ENCODE data around the gene DHX35. TPM values are rescaled to one million over a fixed set of nuclear protein-coding genes. Genes with fewer than 3 reads are reported as not detected.

DHX35 gene
- total and polyA plus RNA-seq, 9 donors: 11.2 to 14.5 (median 12.0) TPM

DNA sequence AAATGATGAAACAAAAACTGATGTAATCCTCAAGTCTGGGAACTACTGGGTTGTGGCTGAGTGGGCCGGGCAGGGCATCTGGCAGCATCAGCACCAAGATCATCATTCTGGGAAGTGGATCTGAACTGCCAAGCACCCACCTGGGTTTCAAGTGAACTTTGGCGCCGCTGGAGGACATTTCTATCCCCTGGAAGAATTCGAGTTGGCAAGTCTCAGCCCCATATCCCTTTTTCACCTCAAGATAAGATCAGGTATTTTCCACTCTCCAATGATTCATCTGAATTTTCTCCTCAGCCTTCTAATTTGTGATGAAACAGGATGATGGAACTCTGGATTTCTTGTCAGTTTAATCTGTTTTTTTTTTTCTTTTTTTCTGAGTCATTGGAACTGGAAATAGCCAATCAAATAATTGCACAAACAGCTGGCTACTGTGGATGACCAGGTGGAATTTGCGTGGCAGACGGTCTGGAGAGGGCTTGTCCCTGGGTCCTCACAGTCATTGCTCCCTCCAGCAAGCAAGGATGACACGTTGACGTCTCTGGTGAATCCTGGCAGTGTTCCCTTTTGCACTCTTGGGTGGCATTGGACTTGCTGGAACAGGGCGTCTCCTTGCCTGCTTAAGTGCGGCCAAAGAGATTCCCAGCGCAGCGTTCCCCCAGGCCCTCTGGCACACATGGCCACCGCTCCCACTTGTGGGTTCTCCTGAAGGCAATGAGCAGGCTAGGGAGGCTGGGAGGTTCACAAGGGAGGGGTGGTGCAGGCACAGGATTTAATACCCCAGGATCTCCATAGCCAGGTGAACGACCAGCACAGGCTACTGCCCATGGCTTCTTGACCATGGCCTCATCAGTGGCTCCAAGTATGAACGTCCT is 80.4 kb downstream of the DHX35 start:
- no peaks in the 10 kb centered on the region for H3K4me1 ChIP-seq (ENCODE audit: insufficient read depth)
- no peak overlapping the region for H3K4me3 ChIP-seq
- no peak overlapping the region for H3K27ac ChIP-seq
- intact Hi-C loops (cut with DNase I): loop anchor here in 1 of 4 donors (5.0 kb wide), 1 partner anchor 120 kb away; no protein-coding TSS in a partner anchor
- H3K27me3 ChIP-seq: no peaks in the 10 kb centered on the region
- no peaks in the 10 kb centered on the region for H3K9me3 ChIP-seq
- H3K36me3 ChIP-seq: no peaks in the 10 kb centered on the region
- 85 to 87% (median 86%) methylated on average over 14 to 15 of the region's 15 CpGs for WGBS, 3 donors
- no peak for DNase-seq
- TF ChIP-seq POLR2A (IDR thresholded peaks at IDR 0.05) (no peak), CTCF (IDR thresholded peaks at IDR 0.05) (no peak), EP300 (IDR thresholded peaks at IDR 0.05) (no peak)

GRCh38 chr20:39044501-39044900 is 82.4 kb downstream of the DHX35 start:
- intact Hi-C loops (cut with DNase I): loop anchor here in 1 of 4 donors (5.0 kb wide), 1 partner anchor 122 kb away; no protein-coding TSS in a partner anchor
- 96 to 98% (median 97%) methylated on average over 6 of the region's 6 CpGs for WGBS, 3 donors
- no peak for TF ChIP-seq CTCF (IDR thresholded peaks at IDR 0.05)
- no peak for TF ChIP-seq POLR2A (IDR thresholded peaks at IDR 0.05)
- no peak for TF ChIP-seq EP300 (IDR thresholded peaks at IDR 0.05)
- no peaks in the 10 kb centered on the region for H3K36me3 ChIP-seq
- no peak overlapping the region for H3K4me3 ChIP-seq
- H3K4me1 ChIP-seq (ENCODE audit: insufficient read depth): no peaks in the 10 kb centered on the region
- H3K27ac ChIP-seq: no peak overlapping the region
- H3K27me3 ChIP-seq: no peaks in the 10 kb centered on the region
- DNase-seq: no peak
- no peaks in the 10 kb centered on the region for H3K9me3 ChIP-seq

DNA sequence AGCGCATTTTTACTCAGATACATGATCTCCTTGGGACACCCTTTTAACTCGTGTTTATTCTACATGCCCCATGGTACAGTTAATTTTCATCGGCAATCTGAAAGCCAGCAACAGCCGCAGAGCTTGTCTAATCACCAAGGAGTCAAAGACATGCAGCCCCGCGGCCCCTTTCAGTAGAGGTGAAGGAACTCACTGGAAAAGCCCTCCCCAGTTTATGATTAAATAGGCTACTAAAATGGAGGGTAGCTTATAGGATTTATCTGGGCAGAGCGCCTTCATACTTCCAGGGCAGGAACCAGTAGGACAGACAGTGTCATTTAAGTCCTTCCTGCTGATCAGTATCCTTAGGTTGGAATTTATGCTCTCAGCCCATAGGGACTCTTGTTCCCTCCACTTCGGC is 83.5 kb downstream of the DHX35 start:
- Histone ChIP-seq H3K9me3 (no peaks in the 10 kb centered on the region), H3K27me3 (no peaks in the 10 kb centered on the region), H3K4me1 (ENCODE audit: insufficient read depth) (no peaks in the 10 kb centered on the region), H3K27ac (no peak overlapping the region), H3K4me3 (no peak overlapping the region), H3K36me3 (no peaks in the 10 kb centered on the region)
- intact Hi-C loops (cut with DNase I): loop anchor here in 1 of 4 donors (5.0 kb wide), 2 partner anchors 118 to 398 kb away; partner anchors contain the start of gene FAM83D
- no peak for DNase-seq
- WGBS, 3 donors: 75 to 80% (median 75%) methylated on average over 8 of the region's 8 CpGs
- TF ChIP-seq CTCF (IDR thresholded peaks at IDR 0.05): no peak
- TF ChIP-seq EP300 (IDR thresholded peaks at IDR 0.05): no peak
- TF ChIP-seq POLR2A (IDR thresholded peaks at IDR 0.05): no peak

DNA sequence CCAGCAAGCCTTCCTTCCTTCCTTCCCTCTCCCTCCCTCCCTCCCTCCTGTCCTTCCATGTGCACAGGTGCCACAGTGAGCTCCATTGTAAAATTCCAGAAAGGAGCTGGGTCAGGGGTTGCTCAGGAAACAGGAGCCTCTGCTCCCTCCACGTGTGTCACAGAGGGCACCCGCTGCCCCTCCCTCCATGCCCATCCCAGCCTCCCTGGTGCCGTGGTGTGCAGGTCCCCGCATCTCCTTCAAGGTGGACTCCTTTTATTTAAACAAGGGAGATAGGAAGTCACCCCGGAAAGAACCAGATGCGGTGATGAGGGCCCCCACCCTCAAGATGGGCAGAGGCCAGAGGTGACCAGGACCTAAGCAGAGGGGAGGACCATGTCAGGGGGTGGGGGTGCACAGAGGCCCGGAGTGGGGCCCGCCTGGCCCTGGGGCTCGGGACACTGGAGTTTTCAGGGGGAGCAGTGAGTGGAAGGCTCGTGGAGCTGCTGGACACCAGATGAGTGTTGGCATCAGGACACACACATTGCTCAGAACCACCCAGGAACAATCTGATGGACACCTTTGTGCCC is 85.4 kb downstream of the DHX35 start:
- Histone ChIP-seq H3K27me3 (no peaks in the 10 kb centered on the region), H3K9me3 (no peaks in the 10 kb centered on the region), H3K4me1 (ENCODE audit: insufficient read depth) (no peaks in the 10 kb centered on the region), H3K4me3 (no peak overlapping the region), H3K27ac (no peak overlapping the region), H3K36me3 (no peaks in the 10 kb centered on the region)
- TF ChIP-seq POLR2A (IDR thresholded peaks at IDR 0.05) (no peak), EP300 (IDR thresholded peaks at IDR 0.05) (no peak), CTCF (IDR thresholded peaks at IDR 0.05) (no peak)
- intact Hi-C loops (cut with DNase I): loop anchor here in 1 of 4 donors (5.0 kb wide), 2 partner anchors 120 to 400 kb away; partner anchors contain the start of gene FAM83D
- 50 to 63% (median 57%) methylated on average over 10 of the region's 10 CpGs for WGBS, 3 donors
- peak in 1 of 5 donors; percentile 20 for DNase-seq

All from ovary (tissue), 9 donors.